MCF 10A (cell line): ENCODE results near the gene L3MBTL3. TPM values are rescaled to one million over a fixed set of nuclear protein-coding genes. Genes with fewer than 3 reads are reported as not detected.
"Not testable (repeated sequence)": the region's sequence is repeated elsewhere in the genome, so short reads cannot be mapped to it uniquely, and the experiment has no call there.

Experiments
- BruUV-seq: library from RNA; stranded (reverse); fragments of 400-500 nt; replicated peaks from 2 replicates; lab custom pipeline; 2021; lab: Mats Ljungman, UMichigan
- CTCF ChIA-PET: fragments of 300-600 bp; sonication (Branson Sonifier 250); formaldehyde crosslinking; extraction: SDS; loops from one replicate; lab custom pipeline; 2021; ENCODE audit warnings: antibody characterized with exemption, inconsistent platforms; lab: Yijun Ruan, JAX
- POLR2A ChIA-PET: fragments of 300-600, 350-650 bp; sonication (Branson Sonifier 250); formaldehyde crosslinking; extraction: SDS; loops from one replicate; lab custom pipeline; 2020; ENCODE audit warnings: antibody characterized with exemption, inconsistent platforms; lab: Yijun Ruan, JAX
- DNase-seq: peaks from one replicate; pipeline ENCODE4 v3.0.0-alpha.2; 2018; ENCODE audit not compliant: unreplicated experiment
- H3K27ac Mint-ChIP-seq: one replicate; pipeline ENCODE4 v1.8.0; 2022; ENCODE audit warnings: mild to moderate bottlenecking, low read depth, mixed read lengths; ENCODE audit not compliant: unreplicated experiment
- H3K27me3 Mint-ChIP-seq: one replicate; pipeline ENCODE4 v1.8.0; 2022; ENCODE audit warnings: mixed read lengths; ENCODE audit not compliant: insufficient read depth, unreplicated experiment
- H3K36me3 Mint-ChIP-seq: one replicate; pipeline ENCODE4 v1.8.0; 2022; ENCODE audit warnings: mild to moderate bottlenecking, moderate library complexity, mixed read lengths; ENCODE audit not compliant: insufficient read depth, unreplicated experiment
- H3K4me1 Mint-ChIP-seq: one replicate; pipeline ENCODE4 v1.8.0; 2022; ENCODE audit warnings: mixed read lengths; ENCODE audit not compliant: insufficient read depth, unreplicated experiment
- H3K4me3 Mint-ChIP-seq: one replicate; pipeline ENCODE4 v1.8.0; 2022; ENCODE audit warnings: mild to moderate bottlenecking, moderate library complexity, mixed read lengths; ENCODE audit not compliant: unreplicated experiment
- H3K9me3 Mint-ChIP-seq: one replicate; pipeline ENCODE4 v1.8.0; 2022; ENCODE audit warnings: mixed read lengths; ENCODE audit not compliant: unreplicated experiment
- CTCF ChIP-seq: fragments of 200-600 bp; IDR thresholded peaks from one replicate; pipeline ENCODE4 v1.8.0; 2022; ENCODE audit warnings: antibody characterized with exemption, mild to moderate bottlenecking; ENCODE audit not compliant: unreplicated experiment
- intact Hi-C: fragments of 100-400 bp; cut with micrococcal nuclease; formaldehyde crosslinking; loops from 2 replicates; pipeline ENCODE4 v1.14.1; 2022
- total RNA-seq: library from RNA; stranded (reverse); gene quantifications from 2 replicates; pipeline ENCODE4 v1.2.3, GENCODE V29; 2022

Gene L3MBTL3
- total RNA-seq, 1 experiment from 2014 or later = 5.2 TPM

GRCh38 chr6:130163266-130163665 is 144.9 kb downstream of the L3MBTL3 start:
- POLR2A ChIA-PET = no interaction called here
- H3K4me1 Mint-ChIP-seq = peaks cover 11% of the 10 kb centered on the region
- no peak for TF ChIP-seq CTCF
- H3K27me3 Mint-ChIP-seq = no peaks in the 10 kb centered on the region
- H3K27ac Mint-ChIP-seq = no peak overlapping the region
- intact Hi-C loops = no loop called here
- no peak overlapping the region for H3K4me3 Mint-ChIP-seq
- DNase-seq = no peak
- no peaks in the 10 kb centered on the region for H3K9me3 Mint-ChIP-seq
- CTCF ChIA-PET = interaction anchor here (0.7 kb wide), 1 partner anchor 11 kb away, joined by 4 read pairs; no protein-coding TSS in a partner anchor
- H3K36me3 Mint-ChIP-seq = no peaks in the 10 kb centered on the region
- no TSS peak for BruUV-seq

- Mint-ChIP-seq H3K36me3 (no peaks in the 10 kb centered on the region), H3K4me3 (no peak overlapping the region), H3K4me1 (peaks cover 11% of the 10 kb centered on the region), H3K9me3 (no peaks in the 10 kb centered on the region), H3K27me3 (no peaks in the 10 kb centered on the region), H3K27ac (no peak overlapping the region)
- CTCF ChIA-PET = interaction anchor here (0.6 kb wide), 1 partner anchor 15 kb away, joined by 4 read pairs; no protein-coding TSS in a partner anchor
- no TSS peak for BruUV-seq
- DNase-seq = no peak
- POLR2A ChIA-PET = no interaction called here
- TF ChIP-seq CTCF = no peak
- intact Hi-C loops = no loop called here
These were observed 145.9 kb downstream of the L3MBTL3 start for GRCh38 chr6:130164251-130164650.

GRCh38 chr6:130167655-130168054 is 149.3 kb downstream of the L3MBTL3 start:
- no peak for TF ChIP-seq CTCF
- Mint-ChIP-seq H3K9me3 (peaks cover 10% of the 10 kb centered on the region), H3K4me1 (peaks cover 11% of the 10 kb centered on the region), H3K4me3 (no peak overlapping the region), H3K27ac (no peak overlapping the region), H3K36me3 (no peaks in the 10 kb centered on the region), H3K27me3 (no peaks in the 10 kb centered on the region)
- BruUV-seq = no TSS peak
- CTCF ChIA-PET = interaction anchor here (0.6 kb wide), 1 partner anchor 206 kb away, joined by 3 read pairs; no protein-coding TSS in a partner anchor
- POLR2A ChIA-PET = interaction anchor here (1.1 kb wide), 1 partner anchor 10 kb away, joined by 4 read pairs; no protein-coding TSS in a partner anchor
- intact Hi-C loops = no loop called here
- peak; percentile 93 for DNase-seq

- H3K27me3 Mint-ChIP-seq, DNase-seq, H3K36me3 Mint-ChIP-seq, H3K27ac Mint-ChIP-seq, H3K4me3 Mint-ChIP-seq, BruUV-seq, POLR2A ChIA-PET, intact Hi-C loops: not testable (repeated sequence)
- Mint-ChIP-seq H3K4me1 (peaks cover 11% of the 10 kb centered on the region), H3K9me3 (peaks cover 15% of the 10 kb centered on the region)
- CTCF ChIA-PET = interaction anchor here (0.6 kb wide), 1 partner anchor 528 kb away, joined by 3 read pairs; no protein-coding TSS in a partner anchor
These were observed 151.8 kb downstream of the L3MBTL3 start for GRCh38 chr6:130170160-130170559.

GRCh38 chr6:130173377-130174004 is 155.1 kb downstream of the L3MBTL3 start:
- BruUV-seq, POLR2A ChIA-PET, H3K4me1 Mint-ChIP-seq, H3K27me3 Mint-ChIP-seq, CTCF ChIA-PET, DNase-seq, H3K4me3 Mint-ChIP-seq, H3K36me3 Mint-ChIP-seq, intact Hi-C loops, H3K27ac Mint-ChIP-seq: not testable (repeated sequence)
- H3K9me3 Mint-ChIP-seq = peaks cover 15% of the 10 kb centered on the region
